ENCODE results near the gene KTI12.

Gene KTI12

DNA sequence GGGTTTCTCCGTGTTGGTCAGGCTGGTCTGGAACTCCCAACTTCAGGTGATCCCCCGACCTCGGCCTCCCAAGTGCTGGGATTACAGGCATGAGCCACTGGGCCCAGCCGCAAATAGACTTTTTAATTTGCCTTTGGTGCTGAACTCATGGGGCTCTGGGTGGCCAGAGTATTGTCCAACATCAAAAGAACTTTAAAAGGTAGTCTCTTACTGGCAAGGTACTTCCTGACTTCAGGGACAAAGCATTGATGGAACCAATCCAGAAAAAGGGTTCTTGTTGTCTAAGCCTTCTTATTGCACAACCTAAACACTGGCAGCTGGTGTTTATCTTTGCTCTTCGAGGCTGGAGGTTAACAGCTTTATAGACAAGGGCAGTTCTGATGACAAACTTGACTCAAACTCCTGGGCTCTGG, 3.8 kb upstream of the KTI12 start:
- H3K27ac ChIP-seq, result no peak overlapping the region
- no peak for TF ChIP-seq ZFX (IDR thresholded peaks at IDR 0.05; ENCODE audit: borderline replicate concordance)

GRCh38 chr1:52034050-52034384, 407 bp upstream of the KTI12 start:
- TF ChIP-seq, protein P1, sequence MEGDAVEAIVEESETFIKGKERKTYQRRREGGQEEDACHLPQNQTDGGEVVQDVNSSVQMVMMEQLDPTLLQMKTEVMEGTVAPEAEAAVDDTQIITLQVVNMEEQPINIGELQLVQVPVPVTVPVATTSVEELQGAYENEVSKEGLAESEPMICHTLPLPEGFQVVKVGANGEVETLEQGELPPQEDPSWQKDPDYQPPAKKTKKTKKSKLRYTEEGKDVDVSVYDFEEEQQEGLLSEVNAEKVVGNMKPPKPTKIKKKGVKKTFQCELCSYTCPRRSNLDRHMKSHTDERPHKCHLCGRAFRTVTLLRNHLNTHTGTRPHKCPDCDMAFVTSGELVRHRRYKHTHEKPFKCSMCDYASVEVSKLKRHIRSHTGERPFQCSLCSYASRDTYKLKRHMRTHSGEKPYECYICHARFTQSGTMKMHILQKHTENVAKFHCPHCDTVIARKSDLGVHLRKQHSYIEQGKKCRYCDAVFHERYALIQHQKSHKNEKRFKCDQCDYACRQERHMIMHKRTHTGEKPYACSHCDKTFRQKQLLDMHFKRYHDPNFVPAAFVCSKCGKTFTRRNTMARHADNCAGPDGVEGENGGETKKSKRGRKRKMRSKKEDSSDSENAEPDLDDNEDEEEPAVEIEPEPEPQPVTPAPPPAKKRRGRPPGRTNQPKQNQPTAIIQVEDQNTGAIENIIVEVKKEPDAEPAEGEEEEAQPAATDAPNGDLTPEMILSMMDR (IDR thresholded peaks at IDR 0.05), result no peak
- TF ChIP-seq ZFX (IDR thresholded peaks at IDR 0.05; ENCODE audit: borderline replicate concordance), result no peak
- peak overlapping the region; percentile 75 for H3K27ac ChIP-seq

DNA sequence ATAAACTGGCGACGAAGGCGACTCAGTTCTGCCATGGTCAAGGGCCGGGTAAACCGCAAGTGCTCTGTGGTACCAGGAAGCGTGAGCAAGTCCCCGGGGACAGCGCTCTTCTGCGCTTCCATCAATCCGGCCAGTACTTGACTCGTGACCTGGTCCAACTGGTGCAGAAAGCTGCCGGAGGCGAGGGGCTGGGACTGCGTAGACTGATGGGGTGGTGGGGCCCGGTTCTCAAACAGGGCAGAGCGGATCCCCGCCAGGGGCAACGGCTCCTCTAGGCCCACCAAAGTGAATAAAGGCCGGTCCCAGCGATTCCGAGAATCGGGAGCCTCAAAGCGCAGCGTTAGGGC, 852 bp downstream of the KTI12 start:
- peak overlapping the region; percentile 75 for H3K27ac ChIP-seq
- TF ChIP-seq ZFX (IDR thresholded peaks at IDR 0.05; ENCODE audit: borderline replicate concordance), result no peak
- TF ChIP-seq, protein P1 (IDR thresholded peaks at IDR 0.05), result no peak

DNA sequence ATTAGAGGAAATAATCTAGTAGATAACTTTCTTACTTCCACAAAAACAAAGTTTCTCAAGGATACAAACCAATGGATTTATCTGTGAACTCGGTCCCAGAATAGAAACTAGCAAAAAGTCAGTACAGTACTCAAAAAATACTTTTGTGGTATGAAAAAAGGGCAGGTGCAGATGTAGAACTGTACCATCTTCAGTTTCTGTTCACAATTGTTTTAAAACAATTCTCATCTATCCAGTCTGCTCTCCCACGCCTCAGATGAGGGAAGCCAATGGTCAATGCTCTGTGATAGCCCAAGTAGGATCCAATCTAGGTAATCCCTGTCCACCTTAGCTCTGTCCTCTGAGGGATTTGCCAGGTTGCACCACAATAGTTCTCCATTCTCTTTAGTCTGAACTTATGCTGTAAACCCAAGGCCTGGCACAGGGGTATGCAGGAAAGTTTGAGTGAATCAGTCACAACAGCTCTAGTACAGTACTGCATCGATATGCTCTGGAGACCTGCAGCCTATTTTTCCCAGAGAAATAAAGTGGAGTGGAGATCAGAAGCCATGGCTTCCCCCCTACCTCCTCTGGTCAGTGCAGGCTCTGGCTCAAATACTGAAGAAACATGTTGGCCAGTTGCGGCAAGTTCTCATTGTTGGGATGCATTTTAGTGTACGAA, 1.4 kb downstream of the KTI12 start:
- H3K27ac ChIP-seq, result no peak overlapping the region
- TF ChIP-seq, protein P1 (IDR thresholded peaks at IDR 0.05), result no peak
- TF ChIP-seq ZFX (IDR thresholded peaks at IDR 0.05; ENCODE audit: borderline replicate concordance), result no peak

DNA sequence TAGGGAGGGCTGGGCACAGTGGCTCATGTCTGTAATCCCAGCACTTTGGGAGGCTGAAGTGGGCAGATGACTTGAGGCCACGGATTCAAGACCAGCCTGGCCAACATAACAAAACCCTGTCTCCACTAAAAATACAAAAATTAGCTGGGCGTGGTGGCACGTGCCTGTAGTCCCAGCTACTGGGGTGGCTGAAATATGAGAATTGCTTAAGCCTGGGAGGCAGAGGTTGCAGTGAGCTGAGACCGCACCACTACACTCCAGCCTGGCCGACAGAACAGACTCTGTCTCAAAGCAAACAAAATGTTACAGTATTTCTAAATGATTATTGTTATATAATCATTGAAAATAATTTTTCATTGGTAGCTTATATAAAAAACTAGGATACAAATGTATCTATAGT, 4.8 kb downstream of the KTI12 start:
- H3K27ac ChIP-seq, result peak overlapping the region; percentile 78

DNA sequence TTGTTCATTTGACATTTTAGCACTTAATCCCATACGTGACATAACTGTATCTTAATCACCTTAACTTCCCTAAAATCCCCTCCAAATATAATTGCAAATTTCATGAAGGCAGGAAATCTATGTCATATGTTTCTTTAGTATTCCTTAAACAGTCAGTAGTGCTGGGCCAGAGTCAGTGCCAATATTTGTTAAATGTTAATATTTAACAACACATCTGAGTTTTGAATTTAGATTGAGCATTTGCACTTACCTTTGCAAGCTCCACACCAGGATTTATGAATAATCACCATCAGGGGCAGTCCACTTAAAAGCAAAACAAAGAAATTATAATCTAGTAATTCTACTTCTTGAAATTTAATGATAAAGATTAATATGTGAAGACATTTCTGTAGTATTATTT, 5.3 kb downstream of the KTI12 start:
- H3K27ac ChIP-seq, result peak overlapping the region; percentile 78
- no peak for TF ChIP-seq ZFX (IDR thresholded peaks at IDR 0.05; ENCODE audit: borderline replicate concordance)
- TF ChIP-seq, protein P1 (IDR thresholded peaks at IDR 0.05), result no peak

- TF ChIP-seq, protein P1 (IDR thresholded peaks at IDR 0.05), result no peak
- TF ChIP-seq ZFX (IDR thresholded peaks at IDR 0.05; ENCODE audit: borderline replicate concordance), result no peak
- H3K27ac ChIP-seq, result no peak overlapping the region
Observed at GRCh38 chr1:52026278-52026677, 7.3 kb downstream of the KTI12 start.

DNA sequence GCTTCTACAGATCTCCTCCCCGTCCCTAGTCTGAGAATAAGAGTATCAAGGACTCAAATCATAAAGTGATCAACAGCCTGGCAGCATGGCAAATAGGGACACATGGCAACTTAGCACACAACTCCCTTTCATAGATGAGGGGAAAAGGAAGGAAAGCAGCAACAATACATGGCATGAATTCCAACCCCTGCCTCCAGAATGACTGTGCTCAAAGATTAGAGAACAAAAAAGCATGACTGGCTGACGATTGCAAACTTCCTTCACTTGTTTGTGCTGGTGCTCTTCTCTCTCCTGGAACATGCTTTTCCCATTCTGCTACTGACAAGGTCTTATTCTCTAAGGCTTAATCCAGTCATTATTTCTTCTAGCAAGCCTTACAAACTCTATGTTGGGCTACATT, 11.5 kb downstream of the KTI12 start:
- TF ChIP-seq, protein P1 (IDR thresholded peaks at IDR 0.05), result no peak
- TF ChIP-seq ZFX (IDR thresholded peaks at IDR 0.05; ENCODE audit: borderline replicate concordance), result no peak
- no peak overlapping the region for H3K27ac ChIP-seq
